DMS53 (cell line): ENCODE results near the gene GALNTL6.
A peak's percentile ranks its signal among the peaks of the same experiment; 100 is the strongest.

Experiments
- DNase-seq: peaks from one replicate; lab custom pipeline; 2025; lab: John Stamatoyannopoulos, UW

The GALNTL6 gene

DNA sequence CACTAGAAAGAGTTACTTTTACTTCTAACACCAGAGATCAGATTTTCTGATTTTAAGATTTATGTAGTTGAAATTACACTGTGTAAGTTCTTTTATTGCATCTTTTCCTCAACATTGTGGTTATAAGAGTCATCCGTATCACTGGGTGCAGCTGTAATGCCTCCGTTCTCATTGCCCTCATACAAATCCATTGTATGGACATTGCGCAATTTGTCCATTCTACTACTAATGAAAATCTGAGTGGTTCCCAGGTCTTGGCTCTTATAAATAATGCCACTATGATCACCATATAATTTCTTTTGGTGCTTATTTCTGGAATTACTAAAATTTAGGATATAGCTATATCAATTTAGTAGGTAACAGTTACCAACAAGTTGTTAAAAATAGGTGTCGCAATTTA lies 741.4 kb downstream of the GALNTL6 start:
- no peak for DNase-seq

DNA sequence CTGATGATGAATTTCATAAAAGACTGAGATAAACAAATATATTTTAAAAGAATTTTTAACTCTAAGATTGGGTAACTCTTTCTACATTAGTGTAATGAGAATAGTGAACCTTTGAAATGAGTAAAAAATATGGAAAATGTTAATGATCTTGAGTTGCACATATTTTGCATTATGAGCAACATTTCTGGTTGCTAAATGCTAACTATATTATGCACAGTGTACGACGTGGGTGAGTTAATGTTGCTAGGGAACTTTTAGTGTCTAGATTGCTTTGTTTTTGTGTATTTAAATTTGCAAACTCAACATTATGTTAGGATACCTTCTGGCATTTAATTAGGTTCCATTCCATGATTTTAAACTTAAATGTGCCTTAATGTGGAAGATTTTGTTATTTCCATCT lies 742.5 kb downstream of the GALNTL6 start:
- no peak for DNase-seq

DNA sequence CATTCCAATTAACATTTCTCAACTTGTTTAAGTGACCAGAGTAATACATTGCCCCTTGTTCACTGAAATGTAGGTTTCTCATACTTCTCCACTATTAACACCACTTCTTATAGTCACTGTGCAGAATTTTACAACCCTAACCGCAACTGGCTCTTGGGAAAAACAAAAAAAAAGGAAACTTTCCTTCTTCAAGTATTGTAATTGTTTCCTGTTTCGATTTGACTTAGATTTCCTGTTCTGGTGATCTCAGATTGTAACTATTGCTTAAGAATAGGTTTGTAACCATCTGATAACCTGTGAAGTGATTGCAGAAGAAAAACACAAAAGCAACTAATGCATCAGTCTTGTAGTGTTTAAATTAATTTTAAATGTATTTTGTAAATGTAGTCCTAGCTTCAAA lies 760.7 kb downstream of the GALNTL6 start:
- DNase-seq, result no peak

DNA sequence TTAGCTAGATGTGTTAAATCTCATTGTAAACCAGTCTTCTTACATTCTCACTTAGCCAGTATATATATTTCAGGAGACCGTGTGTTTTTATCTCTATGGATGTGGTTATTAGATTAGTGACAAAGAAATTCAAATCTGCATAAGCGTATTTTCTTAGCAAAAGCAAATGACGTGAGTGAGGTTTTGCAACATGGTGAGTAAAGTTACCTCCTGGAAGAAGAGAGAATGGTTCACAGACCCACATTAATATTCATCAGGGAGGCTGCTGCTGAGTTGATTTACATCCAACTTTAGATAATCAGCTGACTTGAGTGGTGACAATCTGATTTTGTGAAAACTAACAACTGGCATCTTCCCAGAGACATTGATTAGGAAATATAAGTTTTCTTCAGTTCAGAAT lies 765.5 kb downstream of the GALNTL6 start:
- DNase-seq, result no peak

DNA sequence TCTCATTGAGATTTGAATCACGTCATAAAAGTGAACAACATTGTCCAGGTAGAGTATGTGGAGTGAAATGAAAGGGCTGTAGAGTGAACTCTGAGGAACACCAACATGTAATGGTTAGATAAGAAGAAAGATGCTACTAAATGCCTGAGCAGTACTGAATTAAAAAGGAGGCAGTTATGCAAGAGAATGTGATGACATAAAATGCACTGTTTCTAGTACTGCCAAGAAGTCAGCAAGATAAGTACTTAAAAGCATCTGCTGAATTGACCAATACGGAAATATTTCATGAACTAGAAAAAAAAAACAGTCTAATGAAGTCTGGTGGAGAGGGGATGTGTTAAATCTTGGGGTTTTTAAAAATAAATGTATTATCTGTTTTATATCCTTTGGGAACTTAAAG lies 771.6 kb downstream of the GALNTL6 start:
- no peak for DNase-seq

DNA sequence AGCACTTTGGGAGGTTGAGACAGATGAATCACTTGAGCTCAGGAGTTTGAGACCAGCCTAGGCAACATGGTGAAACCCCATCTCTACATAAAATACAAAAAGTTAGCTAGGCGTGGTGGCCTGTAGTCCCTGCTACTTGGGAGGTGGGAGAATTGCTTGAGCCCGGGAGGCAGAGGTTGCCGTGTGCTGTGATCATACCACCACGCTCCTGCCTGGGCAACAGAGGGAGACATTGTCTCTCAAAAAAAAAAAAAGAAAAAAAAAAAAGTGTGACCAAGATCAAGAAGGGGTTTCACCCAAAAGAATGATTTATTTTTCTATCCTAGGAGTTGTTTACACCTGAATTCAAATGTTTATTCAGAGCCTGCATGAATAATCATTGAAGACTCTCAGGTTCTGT lies 783.0 kb downstream of the GALNTL6 start:
- peak; percentile 25 for DNase-seq

DNA sequence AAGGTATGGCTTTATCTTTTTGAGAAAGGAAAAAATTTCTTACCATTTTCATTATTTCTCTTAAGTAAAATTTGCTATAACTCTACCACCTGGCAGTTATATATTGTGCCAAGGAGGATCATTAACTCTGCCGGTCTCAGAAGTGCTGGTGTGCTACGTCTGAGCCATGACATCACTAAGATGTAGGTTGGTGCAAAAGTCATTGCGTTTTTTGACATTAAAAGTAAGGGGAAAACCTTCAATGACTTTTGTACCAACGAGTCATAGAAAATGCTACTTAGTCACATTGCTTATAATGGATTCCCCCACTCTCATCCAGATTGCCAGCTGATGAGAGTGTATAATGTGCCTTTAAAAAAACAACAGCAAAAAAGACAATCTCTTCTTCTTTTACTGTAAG lies 786.4 kb downstream of the GALNTL6 start:
- no peak for DNase-seq

DNA sequence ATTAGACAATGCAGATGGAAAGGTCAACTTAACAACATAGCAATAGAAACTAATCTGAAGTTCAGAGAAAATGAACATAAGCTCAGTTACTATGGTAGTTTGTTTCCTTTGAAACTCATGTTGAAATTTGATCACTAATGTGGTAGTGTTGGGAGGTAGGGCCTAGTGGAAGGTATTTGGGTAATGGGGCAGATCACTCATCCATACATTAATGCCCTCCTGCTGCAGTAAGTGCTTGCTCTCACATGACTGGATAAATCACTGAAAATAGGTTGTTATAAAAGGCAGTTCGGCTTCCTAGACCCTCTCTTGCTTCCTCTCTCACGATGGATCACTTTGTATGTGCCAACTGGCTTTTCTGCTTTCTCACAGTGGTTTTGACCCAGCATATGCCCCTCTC lies 788.0 kb downstream of the GALNTL6 start:
- no peak for DNase-seq

DNA sequence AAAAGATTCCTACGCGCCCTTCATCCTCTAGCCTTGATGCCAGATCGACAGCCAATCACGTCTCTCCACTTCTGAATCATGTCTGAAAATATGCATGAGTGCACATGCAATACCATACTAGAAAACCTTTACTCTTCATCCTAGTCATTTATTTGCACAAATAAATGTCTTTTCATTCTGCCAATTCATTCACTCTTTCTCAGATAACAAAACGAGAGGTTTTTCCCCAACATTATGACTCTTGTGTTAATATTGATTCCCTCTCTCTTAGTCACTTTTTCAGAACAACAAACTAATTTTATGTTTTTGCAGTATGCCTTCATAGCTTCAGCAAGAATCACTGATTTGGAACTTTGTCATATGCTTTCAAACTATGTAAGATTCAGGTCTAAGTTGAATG lies 806.0 kb downstream of the GALNTL6 start:
- no peak for DNase-seq

DNA sequence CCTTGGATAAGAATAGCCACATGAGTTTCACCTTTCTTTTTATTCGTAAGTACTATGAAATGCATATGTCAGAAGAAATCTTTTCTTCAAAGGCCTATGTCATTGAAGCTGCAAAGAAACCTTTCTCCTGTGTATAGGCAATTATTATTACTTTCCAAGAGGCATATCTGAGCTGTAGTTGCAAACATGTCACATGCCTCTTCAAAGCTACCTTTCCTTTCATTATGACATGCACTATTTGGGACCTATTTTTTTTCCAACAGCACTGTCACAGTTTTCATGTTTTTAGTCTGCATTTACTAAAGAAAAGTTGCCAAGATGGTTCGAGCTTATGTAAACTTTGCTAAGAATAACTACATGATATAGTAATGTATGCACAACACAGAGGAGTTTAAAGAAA lies 806.6 kb downstream of the GALNTL6 start:
- DNase-seq, result no peak

DNA sequence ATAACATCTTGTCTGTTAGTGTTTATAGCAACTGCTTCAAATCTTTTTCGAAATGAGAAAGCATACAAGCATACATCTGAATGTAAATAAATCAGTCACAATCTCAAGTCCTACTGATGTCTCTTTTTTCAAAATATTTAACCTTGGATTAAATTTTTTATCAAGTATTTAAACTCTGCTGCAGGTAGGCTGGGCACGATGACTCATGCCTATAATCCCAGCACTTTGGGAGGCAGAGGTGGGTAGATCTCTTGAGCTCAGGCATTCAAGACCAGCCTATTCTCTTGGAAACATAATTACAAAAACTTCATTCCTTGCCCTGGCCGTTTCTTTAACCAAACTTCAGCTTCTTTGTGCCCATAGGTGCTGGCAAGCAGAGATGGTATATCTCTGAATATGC lies 815.1 kb downstream of the GALNTL6 start:
- peak; percentile 17 for DNase-seq

DNA sequence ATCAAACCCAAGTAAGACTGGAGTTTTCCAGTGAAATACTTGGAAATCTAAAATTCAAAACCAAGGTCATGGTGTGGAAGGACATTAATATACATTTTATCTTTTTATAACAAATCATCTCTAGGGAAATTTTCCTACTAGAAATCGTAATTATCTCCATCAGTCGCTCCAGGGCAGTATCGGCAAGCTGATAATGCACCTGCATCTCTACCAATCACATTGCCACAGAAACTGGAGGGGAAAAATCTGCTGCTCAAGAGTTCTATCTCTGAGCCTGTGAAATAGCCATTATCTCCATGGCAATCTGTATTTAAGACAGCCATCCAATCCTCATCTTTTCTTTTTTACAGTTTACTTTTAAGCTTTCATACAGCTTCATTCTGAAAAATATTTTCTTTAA lies 817.1 kb downstream of the GALNTL6 start:
- DNase-seq, result no peak

DNA sequence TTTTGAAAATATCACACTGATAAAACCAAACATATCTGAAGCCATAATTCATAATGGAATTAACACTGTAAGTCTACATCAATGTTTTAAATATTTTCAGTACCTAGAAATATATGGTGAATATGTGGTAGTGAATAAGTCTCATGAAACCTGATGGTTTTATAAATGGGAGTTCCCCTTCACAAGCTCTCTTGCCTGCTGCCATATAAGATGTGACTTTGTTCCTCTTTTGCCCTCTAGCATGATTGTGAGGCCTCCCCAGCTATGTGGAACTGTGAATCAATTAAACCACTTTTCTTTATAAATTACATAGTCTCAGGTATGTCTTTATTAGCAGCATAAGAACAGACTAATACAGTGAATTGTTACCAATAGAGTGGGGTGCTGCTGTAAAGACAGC lies 818.6 kb downstream of the GALNTL6 start:
- DNase-seq, result no peak

DNA sequence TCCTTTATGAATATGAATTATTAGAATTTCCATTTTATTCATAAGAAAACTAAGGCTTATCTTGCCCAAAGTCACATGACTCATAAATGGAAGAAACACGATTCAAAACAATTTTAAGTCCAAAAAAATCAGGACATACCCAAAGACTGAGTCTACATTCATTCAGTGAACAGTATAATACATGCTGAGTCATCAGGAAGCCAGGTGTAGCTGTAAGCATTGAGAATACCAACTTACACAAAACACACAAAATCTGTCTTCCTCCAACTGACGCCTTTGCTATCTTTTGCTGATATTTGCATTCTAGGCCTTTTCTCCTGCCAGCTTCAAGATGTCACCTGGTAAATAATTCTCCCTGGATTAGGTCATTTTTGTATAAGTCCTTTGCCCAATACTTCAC lies 835.3 kb downstream of the GALNTL6 start:
- peak; percentile 3 for DNase-seq

DNA sequence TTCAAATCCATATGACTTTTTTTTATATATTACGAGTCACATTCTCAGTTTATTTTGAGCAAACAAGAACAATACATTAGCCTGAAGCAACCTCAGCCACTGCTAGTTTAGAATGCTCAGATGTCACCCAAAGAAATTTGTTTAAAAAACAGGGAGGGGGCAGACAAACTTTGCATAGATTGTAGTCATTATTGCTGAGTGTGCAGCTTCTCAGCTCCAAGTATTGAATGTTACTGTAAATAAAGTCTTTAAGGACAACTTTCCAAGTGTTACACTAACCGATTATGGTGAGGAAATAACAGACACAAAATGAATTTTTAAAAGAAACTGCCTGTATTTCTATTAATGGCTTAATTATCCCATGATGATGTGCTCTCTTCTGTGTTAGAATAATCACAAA lies 835.9 kb downstream of the GALNTL6 start:
- DNase-seq, result no peak

DNA sequence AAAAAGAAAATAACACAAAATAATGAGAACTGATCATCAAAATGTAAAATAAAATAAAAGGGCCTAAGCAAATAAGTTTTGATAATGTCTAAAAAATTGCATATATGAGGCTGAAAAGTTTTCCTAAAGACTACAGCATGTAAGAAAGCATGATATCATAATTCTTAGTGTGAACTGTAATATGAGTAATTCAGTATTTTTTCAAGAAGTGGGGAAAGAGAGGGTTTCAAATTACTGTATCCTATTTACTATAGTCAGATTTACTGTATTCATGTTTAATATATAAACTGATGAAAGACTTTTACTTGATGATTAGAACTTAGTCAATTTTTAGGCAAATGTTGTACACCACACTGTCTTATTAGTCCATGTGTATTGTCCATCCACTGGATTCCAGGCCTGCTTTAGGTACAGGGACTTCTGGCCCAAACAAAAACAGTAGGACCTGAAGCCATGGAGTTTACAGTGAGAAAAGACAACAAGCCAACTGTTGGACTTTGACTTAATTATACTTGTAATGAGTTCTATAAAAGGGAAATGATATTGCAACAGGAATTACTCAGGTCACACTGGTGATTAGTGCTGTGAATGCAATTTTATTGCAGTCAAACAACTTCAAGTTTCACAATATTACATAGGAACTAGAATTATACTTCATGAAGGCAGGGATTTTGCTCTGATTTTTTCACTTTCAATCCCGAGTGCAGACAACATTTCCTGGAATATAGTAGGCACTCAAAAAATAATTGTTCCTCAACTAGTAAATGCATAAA lies 837.7 kb downstream of the GALNTL6 start:
- no peak for DNase-seq

DNA sequence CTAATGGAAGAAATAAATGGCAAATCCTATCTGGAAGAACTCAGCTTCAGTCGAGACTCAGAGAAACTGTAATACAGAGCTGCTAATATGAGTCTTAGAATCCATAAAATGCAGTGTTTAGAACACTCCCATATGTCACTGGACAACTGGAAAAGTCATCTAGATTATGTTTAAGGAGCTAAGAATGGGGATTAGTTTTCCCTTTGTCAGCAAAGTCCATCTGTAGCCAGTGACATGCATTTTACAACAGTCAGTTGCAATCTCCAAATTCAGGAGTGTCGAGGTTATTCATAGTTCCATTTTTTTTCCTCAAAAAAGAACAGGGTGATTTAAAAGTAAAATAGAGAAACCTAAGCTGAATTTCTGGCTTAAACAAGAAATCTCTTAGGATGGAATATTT lies 838.8 kb downstream of the GALNTL6 start:
- DNase-seq, result no peak

DNA sequence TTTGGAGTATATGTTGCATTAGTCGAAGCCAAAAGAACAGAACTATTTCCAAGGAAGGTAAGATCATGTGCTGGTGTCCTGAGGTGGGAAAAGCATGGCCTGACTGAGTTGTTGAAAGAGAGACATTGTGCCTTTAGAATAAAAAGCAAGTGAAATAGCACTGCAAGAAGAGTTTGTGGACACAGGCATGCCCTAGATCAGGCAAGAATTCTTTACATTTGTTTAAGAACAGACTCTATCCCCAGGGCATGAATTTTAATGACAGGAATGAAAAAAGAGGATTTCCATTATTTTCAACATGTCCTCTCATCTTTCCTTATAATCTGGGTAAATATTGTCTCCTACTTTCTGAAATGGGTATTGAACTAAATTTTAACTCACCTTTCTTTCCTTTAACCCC lies 839.2 kb downstream of the GALNTL6 start:
- DNase-seq, result no peak

DNA sequence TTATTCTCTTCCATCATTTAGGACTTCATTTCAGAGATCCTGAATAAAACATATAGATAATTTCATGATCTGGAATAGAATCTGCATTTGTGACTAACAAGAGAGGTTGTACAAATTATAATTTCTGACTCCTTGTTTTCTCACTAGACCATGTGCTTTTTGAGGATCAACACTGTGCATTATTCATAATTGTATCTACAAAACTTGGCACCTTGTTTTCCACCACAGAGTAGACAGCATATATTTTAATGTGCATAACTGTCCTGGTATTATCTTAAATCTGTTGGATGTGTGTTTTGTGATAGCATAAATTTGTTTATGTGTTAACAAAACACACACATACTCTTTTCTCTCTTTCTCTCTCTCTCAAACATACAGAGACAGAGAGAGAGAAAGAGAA lies 840.5 kb downstream of the GALNTL6 start:
- DNase-seq, result no peak

DNA sequence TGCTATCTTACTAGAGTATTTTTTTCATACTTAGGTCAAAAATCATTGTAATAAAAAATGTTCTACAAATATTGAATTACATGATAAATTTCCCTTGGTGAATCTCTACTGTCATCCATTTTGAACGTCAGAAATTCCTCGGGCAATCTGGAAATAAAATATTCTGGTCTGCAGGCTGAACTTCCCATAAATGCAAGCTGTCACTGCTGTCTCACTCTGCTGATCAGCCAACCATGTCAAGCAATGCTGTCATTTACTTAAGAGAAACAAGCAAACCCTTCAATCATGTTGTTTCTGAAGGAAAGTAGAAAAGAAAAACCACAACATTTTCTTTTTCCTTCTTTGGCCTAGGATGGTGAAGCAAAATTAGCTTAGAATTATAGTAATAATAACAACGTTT lies 841.3 kb downstream of the GALNTL6 start:
- DNase-seq, result peak; percentile 39

DNA sequence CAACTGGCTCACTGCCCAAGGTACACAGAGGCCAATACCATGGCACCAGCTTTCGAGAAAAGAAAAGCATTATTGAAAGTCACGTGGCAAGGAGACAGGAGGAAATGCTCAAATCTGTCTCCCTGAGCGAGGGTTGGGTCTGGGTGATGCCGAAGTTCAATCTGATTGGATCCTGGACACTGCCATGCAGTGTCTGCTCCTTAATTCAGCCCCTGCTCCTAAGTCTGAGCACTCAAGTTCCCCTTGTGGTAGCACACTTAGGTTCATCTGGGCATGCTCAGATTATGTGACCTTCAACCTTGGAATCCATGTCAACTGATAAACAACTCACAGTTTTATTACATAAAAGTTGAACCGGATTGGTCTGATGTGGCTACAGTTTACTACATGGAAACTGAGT lies 842.9 kb downstream of the GALNTL6 start:
- DNase-seq, result no peak

DNA sequence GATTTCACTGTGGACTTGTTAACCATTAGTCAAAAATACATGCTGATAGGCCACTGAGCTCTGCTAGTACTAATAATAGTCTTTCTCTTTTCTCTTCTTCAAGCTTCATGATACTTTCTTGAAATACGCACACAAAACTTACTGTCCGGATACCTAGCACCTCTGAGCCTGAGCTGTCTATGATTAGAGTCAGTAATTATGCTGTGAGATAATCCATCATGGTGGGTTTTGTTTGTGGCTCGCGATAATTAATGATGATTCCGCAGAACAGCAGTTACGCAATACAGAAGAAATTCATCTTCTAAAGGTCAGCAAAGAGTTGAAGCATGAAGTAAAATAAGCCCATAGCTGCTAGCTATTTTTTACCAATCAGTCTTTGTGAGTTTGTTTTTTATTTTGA lies 843.9 kb downstream of the GALNTL6 start:
- no peak for DNase-seq

DNA sequence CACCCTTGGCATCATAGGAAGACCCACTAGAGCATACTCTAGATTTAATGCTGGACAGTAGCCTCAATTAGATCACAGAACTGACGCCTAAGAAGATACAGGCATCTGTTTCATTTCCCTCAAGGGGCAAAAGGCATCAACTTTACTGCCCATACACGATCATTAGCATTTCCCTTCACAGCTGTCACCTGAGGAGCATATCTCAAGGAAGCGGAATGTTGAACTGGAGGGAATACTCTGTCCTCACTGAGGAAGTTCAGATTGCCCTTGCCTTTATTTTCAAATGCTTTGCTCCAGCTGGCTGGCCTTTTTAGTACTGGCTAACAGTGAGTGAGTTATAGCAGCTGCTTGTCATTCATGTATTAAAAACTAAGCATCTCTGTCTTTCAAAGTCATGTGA lies 847.0 kb downstream of the GALNTL6 start:
- DNase-seq, result no peak

DNA sequence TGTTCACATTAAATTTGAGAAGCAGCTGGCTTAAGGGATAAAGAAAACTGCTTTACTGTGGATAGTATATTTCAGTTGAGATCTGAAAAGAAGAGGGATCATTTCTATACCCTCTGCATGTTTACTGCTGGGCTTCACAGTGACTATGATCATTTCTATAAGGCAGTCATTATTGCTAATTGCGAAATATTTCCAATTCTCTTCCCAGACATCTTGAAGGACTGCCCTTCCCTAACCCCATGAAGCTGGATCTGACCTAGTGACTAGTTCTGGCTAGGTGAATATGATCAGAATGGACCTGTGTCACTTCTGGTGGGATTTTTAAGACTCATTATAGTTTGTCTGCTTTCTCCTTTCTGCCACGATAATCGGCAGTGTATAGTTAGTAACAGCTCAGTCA lies 848.9 kb downstream of the GALNTL6 start:
- DNase-seq, result no peak
